HG03432 (cell line): ENCODE measurements around the gene AUH.

Experiments used
- ATAC-seq: cut with Tn5 transposase; IDR thresholded peaks from one replicate; pipeline ENCODE4 v1.9.1; 2021; ENCODE audit warnings: mild to moderate bottlenecking, moderate library complexity; ENCODE audit not compliant: unreplicated experiment

AUH gene

GRCh38 chr9:91301161-91301560, 60.6 kb downstream of the AUH start:
- no peak for ATAC-seq

GRCh38 chr9:91298311-91298710, 63.4 kb downstream of the AUH start:
- no peak for ATAC-seq

- no peak for ATAC-seq
Observed at GRCh38 chr9:91297306-91297705, 64.4 kb downstream of the AUH start.

- ATAC-seq: no peak
Observed at GRCh38 chr9:91296354-91296753, 65.4 kb downstream of the AUH start.

GRCh38 chr9:91295357-91295756, 66.4 kb downstream of the AUH start:
- ATAC-seq: no peak

GRCh38 chr9:91291866-91292265, 69.9 kb downstream of the AUH start:
- ATAC-seq: no peak

GRCh38 chr9:91289244-91289643, 72.5 kb downstream of the AUH start:
- no peak for ATAC-seq

GRCh38 chr9:91285729-91286353, 75.9 kb downstream of the AUH start:
- no peak for ATAC-seq

- no peak for ATAC-seq
Observed at GRCh38 chr9:91282292-91282691, 79.4 kb downstream of the AUH start.

- ATAC-seq: no peak
Observed at GRCh38 chr9:91279296-91280204, 82.2 kb downstream of the AUH start.

GRCh38 chr9:91276513-91276912, 85.2 kb downstream of the AUH start:
- no peak for ATAC-seq

- no peak for ATAC-seq
Observed at GRCh38 chr9:91275655-91276054, 86.1 kb downstream of the AUH start.

GRCh38 chr9:91274949-91275492, 86.7 kb downstream of the AUH start:
- ATAC-seq: no peak

GRCh38 chr9:91273853-91274552, 87.7 kb downstream of the AUH start:
- no peak for ATAC-seq

GRCh38 chr9:91271156-91271555, 90.6 kb downstream of the AUH start:
- no peak for ATAC-seq

GRCh38 chr9:91269907-91270491, 91.7 kb downstream of the AUH start:
- no peak for ATAC-seq

- no peak for ATAC-seq
Observed at GRCh38 chr9:91266448-91266847, 95.3 kb downstream of the AUH start.

GRCh38 chr9:91265514-91265913, 96.2 kb downstream of the AUH start:
- ATAC-seq: no peak

- no peak for ATAC-seq
Observed at GRCh38 chr9:91261417-91261816, 100.3 kb downstream of the AUH start.

GRCh38 chr9:91259162-91259561, 102.6 kb downstream of the AUH start:
- ATAC-seq: no peak

- no peak for ATAC-seq
Observed at GRCh38 chr9:91258451-91258850, 103.3 kb downstream of the AUH start.
